Measurements from ENCODE around the gene LKAAEAR1. TPM values are rescaled to one million over a fixed set of nuclear protein-coding genes. Genes with fewer than 3 reads are reported as not detected.

The LKAAEAR1 gene
- total and polyA plus RNA-seq, 2 of the 13 experiments (the other 11 are each of a cell fraction or from before 2014, with no cell fraction given), result not detected

DNA sequence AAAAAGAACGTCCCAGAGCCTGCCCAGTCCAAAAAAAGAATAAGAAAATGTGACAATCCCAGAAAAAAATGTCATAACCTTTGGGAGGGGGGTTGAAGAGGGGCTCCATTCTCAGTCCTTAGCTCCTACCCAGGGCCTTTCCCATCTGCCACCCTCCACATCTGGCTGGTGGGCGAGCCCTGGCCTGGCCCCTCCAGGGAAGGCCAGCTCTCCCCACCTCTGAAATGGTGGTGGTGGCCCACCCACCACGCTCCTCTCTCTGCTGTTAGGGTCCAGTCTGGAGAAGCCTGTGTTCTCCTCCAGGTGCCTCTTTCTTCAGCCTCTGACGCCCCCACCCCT is 5.3 kb downstream of the LKAAEAR1 start (continued):
- TF ChIP-seq ZNF451 (CRISPR knock-in tag; IDR thresholded peaks at IDR 0.05) (no peak), GATAD1 (CRISPR knock-in tag; IDR thresholded peaks at IDR 0.05) (no peak), ZZZ3 (CRISPR knock-in tag; IDR thresholded peaks at IDR 0.05; ENCODE audit: borderline replicate concordance) (no peak), ZNF788 (CRISPR knock-in tag; IDR thresholded peaks at IDR 0.05; ENCODE audit: borderline replicate concordance) (peak; percentile 14; the same call in 1 of the 2 replicates), U2AF1 (optimal IDR thresholded peaks at IDR 0.05; ENCODE audit: low read depth, low read length) (peak; percentile 8), JUNB (CRISPR knock-in tag; IDR thresholded peaks at IDR 0.05; ENCODE audit: borderline replicate concordance) (no peak), ZGPAT (CRISPR knock-in tag; IDR thresholded peaks at IDR 0.05) (no peak), PLRG1 (conservative IDR thresholded peaks at IDR 0.05) (no peak), ATF3 (CRISPR knock-in tag; IDR thresholded peaks at IDR 0.05) (peak; percentile 19; the same call in 1 of the 2 replicates), SAP130 (CRISPR knock-in tag; IDR thresholded peaks at IDR 0.05; ENCODE audit: low read depth) (no peak), TBX2 (CRISPR knock-in tag; IDR thresholded peaks at IDR 0.05; ENCODE audit: borderline replicate concordance) (0 out of 2 replicates have a peak, but pooled peaks have one; percentile 5), ZNF329 (CRISPR knock-in tag; IDR thresholded peaks at IDR 0.05; ENCODE audit: low read depth) (no peak)
- TF ChIP-seq, protein P1, sequence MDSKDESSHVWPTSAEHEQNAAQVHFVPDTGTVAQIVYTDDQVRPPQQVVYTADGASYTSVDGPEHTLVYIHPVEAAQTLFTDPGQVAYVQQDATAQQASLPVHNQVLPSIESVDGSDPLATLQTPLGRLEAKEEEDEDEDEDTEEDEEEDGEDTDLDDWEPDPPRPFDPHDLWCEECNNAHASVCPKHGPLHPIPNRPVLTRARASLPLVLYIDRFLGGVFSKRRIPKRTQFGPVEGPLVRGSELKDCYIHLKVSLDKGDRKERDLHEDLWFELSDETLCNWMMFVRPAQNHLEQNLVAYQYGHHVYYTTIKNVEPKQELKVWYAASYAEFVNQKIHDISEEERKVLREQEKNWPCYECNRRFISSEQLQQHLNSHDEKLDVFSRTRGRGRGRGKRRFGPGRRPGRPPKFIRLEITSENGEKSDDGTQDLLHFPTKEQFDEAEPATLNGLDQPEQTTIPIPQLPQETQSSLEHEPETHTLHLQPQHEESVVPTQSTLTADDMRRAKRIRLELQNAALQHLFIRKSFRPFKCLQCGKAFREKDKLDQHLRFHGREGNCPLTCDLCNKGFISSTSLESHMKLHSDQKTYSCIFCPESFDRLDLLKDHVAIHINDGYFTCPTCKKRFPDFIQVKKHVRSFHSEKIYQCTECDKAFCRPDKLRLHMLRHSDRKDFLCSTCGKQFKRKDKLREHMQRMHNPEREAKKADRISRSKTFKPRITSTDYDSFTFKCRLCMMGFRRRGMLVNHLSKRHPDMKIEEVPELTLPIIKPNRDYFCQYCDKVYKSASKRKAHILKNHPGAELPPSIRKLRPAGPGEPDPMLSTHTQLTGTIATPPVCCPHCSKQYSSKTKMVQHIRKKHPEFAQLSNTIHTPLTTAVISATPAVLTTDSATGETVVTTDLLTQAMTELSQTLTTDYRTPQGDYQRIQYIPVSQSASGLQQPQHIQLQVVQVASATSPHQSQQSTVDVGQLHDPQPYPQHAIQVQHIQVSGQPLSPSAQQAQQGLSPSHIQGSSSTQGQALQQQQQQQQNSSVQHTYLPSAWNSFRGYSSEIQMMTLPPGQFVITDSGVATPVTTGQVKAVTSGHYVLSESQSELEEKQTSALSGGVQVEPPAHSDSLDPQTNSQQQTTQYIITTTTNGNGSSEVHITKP (CRISPR knock-in tag; IDR thresholded peaks at IDR 0.05; ENCODE audit: low read depth), result no peak
- TF ChIP-seq, protein P2, sequence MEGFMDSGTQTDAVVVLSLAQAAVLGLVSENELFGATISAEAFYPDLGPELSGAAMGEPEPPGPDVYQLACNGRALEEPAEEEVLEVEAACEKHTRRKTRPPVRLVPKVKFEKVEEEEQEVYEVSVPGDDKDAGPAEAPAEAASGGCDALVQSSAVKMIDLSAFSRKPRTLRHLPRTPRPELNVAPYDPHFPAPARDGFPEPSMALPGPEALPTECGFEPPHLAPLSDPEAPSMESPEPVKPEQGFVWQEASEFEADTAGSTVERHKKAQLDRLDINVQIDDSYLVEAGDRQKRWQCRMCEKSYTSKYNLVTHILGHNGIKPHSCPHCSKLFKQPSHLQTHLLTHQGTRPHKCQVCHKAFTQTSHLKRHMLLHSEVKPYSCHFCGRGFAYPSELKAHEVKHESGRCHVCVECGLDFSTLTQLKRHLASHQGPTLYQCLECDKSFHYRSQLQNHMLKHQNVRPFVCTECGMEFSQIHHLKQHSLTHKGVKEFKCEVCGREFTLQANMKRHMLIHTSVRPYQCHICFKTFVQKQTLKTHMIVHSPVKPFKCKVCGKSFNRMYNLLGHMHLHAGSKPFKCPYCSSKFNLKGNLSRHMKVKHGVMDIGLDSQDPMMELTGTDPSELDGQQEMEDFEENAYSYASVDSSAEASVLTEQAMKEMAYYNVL (CRISPR knock-in tag; IDR thresholded peaks at IDR 0.05; ENCODE audit: borderline replicate concordance), result peak; percentile 37; the same call in 1 of the 2 replicates
- TF ChIP-seq, protein P3, sequence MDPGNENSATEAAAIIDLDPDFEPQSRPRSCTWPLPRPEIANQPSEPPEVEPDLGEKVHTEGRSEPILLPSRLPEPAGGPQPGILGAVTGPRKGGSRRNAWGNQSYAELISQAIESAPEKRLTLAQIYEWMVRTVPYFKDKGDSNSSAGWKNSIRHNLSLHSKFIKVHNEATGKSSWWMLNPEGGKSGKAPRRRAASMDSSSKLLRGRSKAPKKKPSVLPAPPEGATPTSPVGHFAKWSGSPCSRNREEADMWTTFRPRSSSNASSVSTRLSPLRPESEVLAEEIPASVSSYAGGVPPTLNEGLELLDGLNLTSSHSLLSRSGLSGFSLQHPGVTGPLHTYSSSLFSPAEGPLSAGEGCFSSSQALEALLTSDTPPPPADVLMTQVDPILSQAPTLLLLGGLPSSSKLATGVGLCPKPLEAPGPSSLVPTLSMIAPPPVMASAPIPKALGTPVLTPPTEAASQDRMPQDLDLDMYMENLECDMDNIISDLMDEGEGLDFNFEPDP (CRISPR knock-in tag; conservative IDR thresholded peaks at IDR 0.05), result no peak

Data from HepG2 (cell line).